GM21423 (cell line): ENCODE data around the gene F2RL3.
"Not testable (repeated sequence)": the region's sequence is repeated elsewhere in the genome, so short reads cannot be mapped to it uniquely, and the experiment has no call there.

Experiments used
- ATAC-seq: cut with Tn5 transposase; IDR thresholded peaks from one replicate; pipeline ENCODE4 v1.9.1; 2021; ENCODE audit warnings: mild to moderate bottlenecking, moderate library complexity; ENCODE audit not compliant: unreplicated experiment

F2RL3 gene

GRCh38 chr19:16874250-16874977 lies 14.4 kb upstream of the F2RL3 start:
- ATAC-seq: no peak

- not testable (repeated sequence) for ATAC-seq
These were observed 13.9 kb upstream of the F2RL3 start for GRCh38 chr19:16874978-16875299.

- no peak for ATAC-seq
These were observed 12.9 kb upstream of the F2RL3 start for GRCh38 chr19:16875584-16876555.

GRCh38 chr19:16876904-16877361 lies 11.9 kb upstream of the F2RL3 start:
- no peak for ATAC-seq

GRCh38 chr19:16877581-16877980 lies 11.2 kb upstream of the F2RL3 start:
- no peak for ATAC-seq

GRCh38 chr19:16878181-16878965 lies 10.4 kb upstream of the F2RL3 start:
- ATAC-seq: no peak

- no peak for ATAC-seq
These were observed 7.8 kb upstream of the F2RL3 start for GRCh38 chr19:16880884-16881554.

GRCh38 chr19:16882146-16882545 lies 6.7 kb upstream of the F2RL3 start:
- no peak for ATAC-seq

GRCh38 chr19:16883522-16883921 lies 5.3 kb upstream of the F2RL3 start:
- ATAC-seq: no peak

GRCh38 chr19:16885166-16885565 lies 3.6 kb upstream of the F2RL3 start:
- no peak for ATAC-seq

GRCh38 chr19:16886305-16886880 lies 2.4 kb upstream of the F2RL3 start:
- no peak for ATAC-seq

- ATAC-seq: no peak
These were observed 1.2 kb upstream of the F2RL3 start for GRCh38 chr19:16887353-16888265.

GRCh38 chr19:16889366-16889882 lies 625 bp downstream of the F2RL3 start:
- no peak for ATAC-seq

GRCh38 chr19:16889883-16890460 lies 1.2 kb downstream of the F2RL3 start:
- no peak for ATAC-seq

- ATAC-seq: no peak
These were observed 1.8 kb downstream of the F2RL3 start for GRCh38 chr19:16890461-16891184.

- no peak for ATAC-seq
These were observed 3.0 kb downstream of the F2RL3 start for GRCh38 chr19:16891696-16892382.

GRCh38 chr19:16892436-16892835 lies 3.6 kb downstream of the F2RL3 start:
- ATAC-seq: no peak
